NCI-H1092 (cell line): ENCODE measurements around the gene KCNIP2.
"Not testable (repeated sequence)": the region's sequence is repeated elsewhere in the genome, so short reads cannot be mapped to it uniquely, and the experiment has no call there.

Experiments
- DNase-seq: peaks from one replicate; lab custom pipeline; 2025; lab: John Stamatoyannopoulos, UW

Gene KCNIP2

DNA sequence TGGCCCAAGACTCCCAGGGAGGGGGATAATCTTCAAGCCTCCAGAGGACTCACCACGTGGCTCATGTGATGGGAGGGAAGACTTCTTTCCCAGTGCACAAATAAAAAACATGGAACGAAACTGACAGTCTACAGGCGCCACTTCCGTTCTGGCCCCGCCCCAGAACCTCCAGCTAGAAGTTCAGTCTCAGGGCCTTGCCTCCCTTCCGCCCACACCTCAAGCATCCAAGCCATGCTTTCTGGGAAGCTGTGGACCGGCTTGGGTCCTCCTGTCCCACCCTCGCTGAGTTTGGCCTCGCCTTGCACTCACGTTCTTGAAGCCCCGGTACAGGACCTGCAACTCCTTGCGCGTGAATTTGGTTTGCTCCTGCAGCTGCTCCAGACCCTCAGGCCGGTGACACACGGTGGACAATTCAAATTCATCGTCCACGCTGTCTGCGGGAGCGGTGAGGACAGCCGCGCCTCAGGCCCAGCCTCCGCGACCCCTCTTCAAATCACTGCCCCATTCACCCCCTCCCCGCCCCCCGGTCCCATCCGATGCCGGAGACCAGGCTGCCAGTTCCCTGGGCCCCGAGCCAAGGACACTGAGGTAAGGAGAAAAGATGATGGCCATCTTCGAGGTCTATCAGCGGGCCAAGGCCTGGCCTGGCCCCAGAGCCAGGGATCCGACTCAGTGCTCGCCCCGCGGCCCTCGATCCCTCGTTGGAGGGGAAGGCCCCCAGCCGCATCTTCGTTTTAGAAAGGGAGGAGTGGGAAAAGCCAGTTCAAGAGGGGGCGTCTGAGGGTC, 14.6 kb downstream of the KCNIP2 start:
- DNase-seq, result no peak

DNA sequence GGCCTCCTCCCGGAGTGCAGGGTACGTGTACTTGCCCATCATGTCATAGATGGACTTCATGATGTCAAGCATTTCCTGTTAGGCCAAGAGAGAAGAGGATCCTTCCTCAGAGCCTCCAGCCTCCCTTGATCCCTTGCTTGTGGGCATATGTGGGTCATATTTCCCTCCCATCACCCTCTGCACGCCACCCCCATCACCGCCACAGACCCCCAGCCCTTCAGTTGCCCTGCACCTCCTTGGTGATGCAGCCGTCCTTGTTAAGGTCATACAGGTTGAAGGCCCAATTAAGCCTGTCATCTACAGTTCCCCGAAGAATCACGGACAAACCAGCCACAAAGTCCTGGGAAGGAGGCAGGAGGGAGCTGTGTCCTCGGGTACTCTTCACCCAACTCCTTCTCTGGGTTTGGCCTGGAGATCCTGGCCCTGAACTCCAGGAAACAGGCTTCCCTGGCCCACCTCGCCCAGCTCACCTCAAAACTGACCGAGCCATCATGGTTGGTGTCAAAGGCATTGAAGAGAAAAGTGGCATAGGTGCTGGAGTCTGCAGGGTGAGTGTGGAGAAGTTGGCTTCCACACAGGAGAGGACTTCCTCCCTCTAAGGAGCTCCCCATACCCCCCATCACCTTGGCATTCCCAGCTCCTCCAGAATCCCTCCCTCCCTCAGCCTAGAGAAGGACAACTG, 15.5 kb downstream of the KCNIP2 start:
- DNase-seq, result no peak

DNA sequence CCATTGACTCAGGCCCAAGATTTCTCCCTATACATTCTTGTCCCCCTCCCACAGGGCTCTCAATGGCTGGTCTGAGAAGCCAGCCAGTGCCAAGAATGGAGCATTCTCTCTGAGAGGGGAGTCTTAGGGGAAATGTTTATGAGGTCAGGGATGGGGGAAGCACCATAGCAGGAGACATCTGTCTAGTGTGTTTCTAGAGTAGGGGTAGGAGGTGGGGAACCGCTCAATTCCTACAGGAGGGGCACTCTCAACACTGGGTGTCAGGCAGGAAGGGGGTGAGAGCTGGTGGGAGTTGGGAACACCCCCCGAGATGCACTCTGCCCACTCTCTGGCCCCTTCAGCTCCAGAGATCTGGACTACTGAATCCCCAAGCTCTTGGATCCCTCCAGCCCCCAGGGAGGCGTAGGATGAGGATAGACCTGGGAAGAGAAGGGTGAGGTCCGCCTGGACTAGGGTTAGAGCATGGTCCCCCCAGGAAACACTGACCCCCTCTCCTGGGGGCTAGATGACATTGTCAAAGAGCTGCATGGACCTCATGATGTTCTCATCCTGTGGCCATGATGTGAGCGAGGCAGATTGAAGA, 16.7 kb downstream of the KCNIP2 start:
- no peak for DNase-seq

DNA sequence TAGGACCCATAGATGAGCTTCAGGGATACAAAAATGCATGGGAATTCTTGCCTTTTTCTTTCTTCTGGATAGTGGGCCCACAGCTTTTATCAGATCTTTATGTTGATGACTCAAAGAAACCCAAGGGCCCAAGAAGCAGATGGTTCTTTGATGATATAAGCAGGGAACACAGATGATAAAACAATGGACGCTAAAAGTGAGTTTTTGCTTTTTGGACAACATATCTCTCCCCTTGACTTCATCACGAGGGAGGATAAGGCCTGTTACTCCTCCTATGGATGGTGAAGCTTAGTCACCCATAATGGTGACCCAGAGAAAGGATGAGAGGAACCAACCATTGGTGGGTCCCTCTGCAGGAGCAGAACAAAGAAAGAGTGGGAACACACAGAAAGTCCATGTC, 18.9 kb downstream of the KCNIP2 start:
- no peak for DNase-seq

DNA sequence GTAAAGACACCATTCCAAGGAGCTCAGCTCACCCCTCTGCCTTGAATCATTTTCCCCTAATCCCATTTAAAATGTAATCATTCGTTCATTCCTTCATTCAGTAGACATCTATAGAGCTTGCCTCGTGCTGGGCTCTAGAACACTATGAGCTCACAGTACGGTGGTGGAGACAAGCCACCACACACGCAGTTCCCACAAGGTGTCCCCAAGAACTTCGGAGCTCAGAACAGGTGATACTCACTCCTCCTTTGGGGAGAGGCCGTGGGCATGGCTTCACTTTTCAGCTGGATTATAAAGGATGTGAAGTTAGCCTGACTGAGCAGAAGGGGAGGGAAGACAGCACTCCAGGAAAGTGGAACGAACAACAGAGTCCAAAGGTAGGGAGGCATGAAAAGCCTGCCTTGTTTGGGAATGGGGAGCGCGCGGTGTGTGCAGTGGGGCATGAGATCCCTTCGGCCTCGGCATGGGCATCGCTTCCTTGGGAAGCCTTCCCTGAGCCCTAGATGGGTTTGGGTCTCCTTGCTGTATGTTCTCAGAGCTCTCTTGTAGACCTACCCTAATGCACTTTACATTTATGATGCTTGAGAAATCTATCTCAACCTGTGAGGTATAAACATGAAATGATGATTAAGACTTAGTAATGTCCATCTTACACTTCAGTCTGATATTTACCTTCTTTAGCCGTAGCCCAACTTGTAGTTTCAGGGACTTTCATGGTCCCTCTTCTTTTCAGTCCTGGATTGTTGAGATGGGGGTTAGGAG, 24.5 kb downstream of the KCNIP2 start:
- DNase-seq, result no peak

DNA sequence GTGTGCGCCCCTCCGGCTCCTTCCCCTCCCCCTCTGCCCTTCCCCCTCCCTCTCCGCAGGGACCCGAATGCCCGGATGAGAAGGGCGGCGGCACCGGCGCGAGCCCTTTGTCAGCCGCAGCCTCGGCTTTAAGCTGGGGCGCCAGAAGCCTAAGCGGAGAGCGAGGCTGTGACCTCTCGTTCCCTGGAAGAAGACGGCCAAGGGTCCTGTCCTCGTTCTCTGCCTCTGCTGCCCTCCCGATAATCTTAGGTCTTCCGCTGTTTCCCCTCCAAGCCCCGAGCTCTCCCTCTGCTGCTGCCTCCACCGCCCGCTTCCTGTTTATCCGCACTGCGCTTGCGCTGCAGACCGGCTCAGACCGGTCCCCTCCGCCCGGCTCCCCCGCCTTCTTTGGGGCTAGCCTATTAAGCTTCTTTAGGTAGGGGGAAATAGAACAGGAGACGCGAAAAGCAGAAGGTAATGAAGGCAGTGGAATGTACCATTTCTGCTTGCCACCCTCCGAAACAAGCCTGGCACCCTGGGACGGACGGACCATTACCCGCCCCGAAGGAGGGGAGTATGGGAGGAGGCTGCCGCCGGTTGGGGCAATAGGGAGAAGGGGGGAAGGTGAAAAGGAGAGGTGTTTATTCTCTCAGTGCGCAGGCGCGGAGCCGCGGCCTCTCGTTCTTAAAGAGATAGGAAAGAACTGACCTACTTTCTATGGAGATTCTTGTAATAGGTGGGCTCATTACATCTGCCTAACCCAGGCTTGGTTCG, 25.3 kb downstream of the KCNIP2 start, which contains the start of gene OGA:
Gene OGA, minus strand, starts transcription at position 326 of the 753 bp plus-strand sequence. CDS start 422 bp downstream, outside the sequence.
- peak; percentile 97 for DNase-seq

DNA sequence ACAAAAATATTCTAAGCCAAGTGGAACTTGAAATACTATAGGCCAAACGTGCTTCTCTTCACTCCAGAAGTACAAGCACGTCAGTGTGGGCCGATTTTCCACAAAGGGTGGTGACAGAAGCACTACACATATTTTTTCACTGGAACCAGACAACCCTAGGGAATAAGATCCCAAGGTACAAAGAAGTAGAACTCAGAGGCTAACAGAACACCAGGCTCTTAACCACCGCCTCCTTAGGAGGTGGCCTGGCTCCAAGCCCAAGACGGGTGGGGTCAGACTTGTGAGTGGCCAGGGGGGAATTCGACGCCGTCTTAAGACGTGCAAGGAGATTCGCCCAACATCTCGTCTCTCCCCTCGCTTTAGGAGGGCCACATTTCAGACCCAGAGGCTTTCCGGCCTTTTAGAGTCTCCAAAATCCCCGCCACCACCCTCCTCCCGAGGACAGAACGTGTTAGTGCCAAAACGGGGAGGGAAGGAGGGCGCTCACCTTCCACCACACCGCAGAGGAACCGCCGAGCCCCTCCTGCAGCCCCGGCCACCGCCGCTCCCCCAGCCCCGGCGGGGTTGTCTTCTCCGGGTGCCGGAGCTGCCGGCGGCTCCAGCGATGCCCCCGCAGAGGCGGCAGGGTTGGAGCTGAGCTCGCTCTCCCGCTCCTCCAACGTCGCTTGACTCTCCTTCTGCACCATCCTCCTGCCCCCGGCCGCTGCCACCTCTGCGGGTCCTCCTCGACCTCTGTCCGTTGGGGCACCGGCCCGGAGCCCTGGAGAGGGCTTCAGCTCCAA, 26.1 kb downstream of the KCNIP2 start:
- no peak for DNase-seq

DNA sequence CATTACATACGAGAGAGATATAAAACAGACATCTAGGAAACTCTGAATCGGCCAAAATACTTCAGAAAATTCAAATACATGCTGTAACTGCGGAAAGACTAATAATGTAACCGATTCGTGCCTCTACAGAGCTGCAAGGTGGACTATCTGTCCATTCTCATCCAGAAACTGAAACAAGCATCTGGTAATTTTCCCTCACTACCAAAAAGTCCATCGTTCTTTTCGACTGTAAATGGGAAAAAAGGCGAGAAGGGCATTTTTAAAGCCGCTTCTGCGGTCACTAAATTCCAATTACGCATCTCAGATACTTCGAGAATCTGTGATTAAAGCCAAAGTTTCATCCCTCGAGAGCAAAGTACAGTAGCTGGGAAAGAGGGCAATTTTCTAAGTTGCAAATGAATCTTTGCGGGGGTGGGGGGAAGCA, 26.7 kb downstream of the KCNIP2 start:
- no peak for DNase-seq

DNA sequence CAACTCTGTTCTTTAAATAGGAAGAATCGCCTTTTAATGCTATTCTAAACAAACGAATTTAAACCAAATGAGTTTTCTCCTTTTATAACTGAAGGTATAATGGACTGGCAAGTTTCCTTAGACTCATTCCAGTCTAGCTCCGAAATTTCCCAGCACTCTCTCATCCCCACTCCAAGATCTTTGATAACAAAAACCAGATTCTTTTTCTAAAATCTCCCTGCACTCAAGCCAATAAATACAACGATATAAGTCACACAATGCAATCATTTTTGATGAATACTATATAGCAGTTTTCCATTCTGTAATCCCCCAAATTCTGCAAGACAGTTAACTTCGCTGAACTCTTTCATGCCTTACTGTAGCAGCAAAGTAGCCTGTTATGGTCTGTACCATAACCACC, 27.2 kb downstream of the KCNIP2 start:
- DNase-seq, result no peak

DNA sequence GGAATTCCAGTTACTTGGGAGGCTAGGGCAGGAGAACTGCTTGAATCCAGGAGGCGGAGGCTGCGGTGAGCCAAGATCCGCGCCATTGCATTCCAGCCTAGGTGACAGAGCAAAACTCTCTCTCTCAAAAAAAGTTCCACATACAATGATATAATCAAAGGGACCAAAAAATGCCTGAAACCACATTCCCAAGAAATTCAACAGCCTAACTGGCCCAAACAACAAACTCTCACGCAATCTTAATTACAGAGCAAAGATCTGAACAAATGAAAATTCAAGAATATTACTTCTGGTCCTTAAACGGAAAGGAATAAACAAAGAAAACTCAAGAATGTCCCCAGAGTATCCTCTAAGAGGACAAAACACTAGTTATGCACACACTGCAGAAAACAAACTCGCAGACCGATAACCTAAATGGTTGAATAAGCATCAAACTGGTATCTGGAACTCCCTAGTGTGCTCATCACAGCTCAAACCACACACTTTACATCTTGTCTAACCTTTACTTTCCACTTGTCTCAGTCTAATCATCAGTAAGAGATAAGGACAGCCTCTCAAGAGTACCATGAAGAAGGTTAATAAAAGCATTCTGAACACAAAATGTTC, 29.0 kb downstream of the KCNIP2 start:
- DNase-seq, result no peak

DNA sequence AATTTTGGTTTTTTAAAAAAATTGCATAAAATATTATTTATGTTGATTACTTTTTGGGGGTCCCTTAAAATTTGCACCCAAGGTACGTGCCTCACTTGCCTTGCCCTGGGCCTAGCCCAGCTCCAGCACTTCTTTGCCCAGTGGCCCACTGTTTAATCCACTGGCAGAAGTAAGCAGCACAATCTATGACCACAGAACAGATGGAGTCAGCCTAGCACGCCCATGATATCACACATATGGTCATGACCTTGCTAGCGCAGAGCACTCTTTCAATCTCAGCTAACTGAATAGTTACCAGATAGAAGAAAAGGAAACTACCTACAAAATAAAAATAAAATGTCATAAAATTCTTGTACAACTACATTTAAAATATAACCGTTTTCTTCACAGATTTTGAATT, 31.0 kb downstream of the KCNIP2 start:
- no peak for DNase-seq

DNA sequence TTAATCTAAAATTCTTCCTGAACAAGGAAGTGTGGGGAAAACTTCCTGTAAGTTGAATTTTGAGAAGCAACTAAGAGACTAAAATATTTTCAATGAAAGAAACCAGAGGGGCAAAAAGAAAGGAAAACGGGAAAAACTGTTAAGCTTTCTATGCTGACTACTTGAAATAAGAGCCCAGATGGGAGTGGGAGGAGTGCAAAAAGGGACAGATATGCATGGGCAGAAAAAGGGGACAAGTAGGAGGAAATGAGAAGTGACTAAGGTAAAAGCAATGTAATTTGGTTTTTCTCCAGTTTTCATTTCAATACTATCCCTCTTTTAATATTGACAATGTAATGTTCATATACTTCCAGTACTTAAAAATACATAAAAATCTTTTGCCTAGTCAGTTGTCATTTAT, 36.4 kb downstream of the KCNIP2 start:
- DNase-seq, result no peak

DNA sequence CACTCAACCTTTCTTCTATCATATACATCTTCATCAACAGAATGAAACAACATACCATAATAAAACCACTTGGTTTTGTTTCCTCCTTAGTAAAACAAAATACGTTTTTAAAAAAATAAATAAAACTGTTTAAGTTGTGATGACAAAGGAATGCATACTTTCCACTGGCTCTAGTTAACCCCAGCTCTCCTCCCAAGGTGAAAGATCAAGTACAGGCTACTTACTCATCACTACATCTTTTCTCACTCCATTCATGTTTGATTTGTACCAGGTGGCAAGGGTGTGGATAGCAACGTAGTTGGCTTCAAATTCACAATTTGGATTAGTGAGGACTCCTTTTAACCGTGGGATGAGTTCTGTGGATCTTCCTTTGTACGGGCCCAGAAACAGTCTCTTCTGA, 40.1 kb downstream of the KCNIP2 start:
- DNase-seq, result no peak

DNA sequence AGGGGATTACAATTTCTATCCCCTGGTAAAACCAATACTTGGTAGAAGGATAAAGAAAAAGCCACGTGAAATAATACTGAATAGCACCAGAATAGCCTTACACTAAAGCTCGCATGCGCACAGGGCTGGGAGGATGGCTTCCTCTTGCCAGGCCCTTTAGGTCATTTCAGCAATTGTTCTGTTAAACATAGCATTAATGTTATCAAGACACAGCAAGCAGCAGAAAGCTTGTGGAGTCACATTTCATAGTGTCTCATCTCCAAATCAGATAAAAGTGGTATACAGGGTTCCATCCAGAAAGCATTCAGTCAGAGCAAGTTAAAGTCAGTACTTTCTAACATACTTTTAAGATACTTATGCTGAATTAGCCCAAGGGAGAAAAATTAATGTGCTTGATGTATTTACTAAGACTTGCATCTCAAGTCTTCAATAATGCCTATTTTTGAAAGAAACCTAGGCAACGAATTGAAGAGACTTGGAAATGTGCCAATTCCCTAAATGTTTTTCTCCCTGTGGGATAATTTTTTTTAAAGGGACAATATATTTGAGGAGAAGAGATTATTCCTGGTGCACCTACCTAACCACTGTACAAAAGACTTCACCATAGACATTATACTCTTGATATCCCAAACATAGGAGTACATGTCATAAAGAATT, 46.1 kb downstream of the KCNIP2 start:
- DNase-seq, result no peak

DNA sequence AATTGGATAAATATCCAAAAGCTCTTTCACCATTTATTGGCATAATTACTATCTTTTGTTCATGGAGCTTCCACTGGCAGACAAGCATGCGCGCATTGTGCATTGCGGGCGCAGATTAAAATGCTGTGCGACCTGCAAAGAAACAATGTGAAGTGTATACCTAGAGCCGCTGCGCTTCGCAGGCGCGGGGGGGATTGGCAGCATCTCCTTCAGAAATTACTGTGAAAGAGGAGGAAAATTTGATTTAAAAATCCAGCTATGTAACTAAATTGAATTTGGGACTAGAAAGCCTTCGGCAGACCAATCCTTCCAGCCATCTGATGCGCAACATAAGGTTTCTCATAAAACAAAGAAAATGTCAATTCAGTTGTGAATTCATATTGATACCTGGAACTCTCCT, 50.1 kb downstream of the KCNIP2 start:
- no peak for DNase-seq

DNA sequence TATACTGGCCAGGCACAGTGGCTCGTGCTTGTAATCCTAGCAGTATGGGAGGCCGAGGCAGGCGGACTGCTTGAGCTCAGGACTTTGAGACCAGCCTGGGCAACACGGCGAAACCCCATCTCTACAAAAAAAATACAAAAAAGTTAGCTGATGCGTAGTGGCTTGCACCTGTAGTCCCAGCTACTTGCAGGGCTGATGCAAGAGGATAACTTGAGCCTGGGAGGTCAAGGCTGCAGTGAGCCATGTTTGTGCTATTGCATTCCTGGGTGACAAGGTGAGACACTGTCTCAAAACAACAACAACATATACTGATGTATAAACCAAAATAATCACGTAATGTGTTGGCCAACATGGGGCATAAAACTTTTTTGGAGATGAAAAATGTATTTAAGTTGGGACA, 53.9 kb downstream of the KCNIP2 start:
- no peak for DNase-seq

DNA sequence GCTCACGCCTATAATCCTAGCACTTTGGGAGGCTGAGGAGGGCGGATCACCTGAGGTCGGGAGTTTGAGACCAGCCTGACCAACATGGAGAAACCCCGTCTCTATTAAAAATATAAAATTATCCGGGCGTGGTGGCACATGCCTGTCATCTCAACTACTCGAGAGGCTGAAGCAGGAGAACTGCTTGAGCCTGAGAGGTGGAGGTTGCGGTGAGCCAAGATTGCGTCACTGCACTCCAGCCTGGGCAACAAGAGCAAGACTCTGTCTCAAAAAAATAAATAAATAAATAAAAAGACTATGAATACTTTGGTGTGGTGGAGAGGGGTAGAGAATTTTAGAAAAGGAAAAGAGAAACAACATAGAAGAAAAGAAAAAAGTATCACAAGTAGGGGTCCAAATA, 54.4 kb downstream of the KCNIP2 start:
- DNase-seq, result not testable (repeated sequence)

DNA sequence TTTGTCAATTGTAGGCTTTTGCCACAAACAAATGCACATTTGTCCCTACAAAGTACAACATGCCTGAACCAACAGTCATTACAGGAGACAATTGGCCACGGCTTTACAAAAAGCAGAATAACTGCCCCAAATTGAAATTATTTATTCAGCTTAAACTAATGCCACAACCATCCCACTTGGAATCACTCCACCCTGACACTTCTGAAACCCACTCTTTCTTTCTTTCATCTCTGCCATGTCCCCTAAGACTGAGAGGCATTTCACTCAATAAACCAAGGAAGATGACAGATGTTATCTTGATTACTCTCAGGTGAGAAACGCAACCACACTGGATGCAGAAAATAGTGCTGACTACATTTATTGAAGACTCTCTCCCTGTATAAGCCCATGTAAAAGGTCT, 57.8 kb downstream of the KCNIP2 start:
- no peak for DNase-seq

DNA sequence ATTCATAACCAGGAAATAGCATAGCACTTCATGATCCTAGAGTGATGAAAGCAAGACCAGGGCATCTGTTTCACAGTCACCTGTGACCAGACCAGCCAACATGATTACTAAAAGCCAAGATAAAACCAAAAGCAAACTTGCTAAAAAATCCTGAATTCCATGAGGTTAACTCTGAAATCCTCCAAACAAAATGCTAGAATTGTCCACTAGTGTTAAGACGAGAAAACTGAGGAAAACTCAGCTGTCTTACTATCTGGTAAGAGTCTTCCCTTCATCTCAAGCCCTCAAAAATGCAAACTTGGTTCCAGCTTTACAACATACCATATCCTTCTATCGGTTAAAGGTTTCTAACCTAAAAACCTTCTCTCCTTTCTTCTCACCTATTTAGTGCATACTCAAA, 59.0 kb downstream of the KCNIP2 start:
- DNase-seq, result no peak

DNA sequence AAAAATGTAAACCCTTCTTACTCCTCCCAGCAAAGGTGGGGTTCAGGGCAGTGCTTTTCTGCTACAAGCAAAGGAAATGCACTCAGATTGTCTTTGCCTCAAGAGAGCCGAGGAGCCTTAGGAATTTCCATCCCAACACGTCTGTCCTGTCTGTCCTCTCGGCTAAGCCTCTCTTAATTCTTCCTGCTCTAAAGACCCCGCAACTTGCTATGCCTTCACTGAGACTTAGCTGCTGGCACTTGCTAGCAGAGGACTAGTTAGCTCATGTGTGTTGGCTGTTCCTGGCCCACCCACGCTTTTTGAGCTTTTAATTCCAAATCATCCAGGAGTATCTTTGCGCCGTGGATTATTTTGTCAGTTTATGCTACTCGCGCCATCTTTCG, 59.9 kb downstream of the KCNIP2 start:
- no peak for DNase-seq
